Choroid plexus epithelial cell (primary cell): ENCODE data around the gene PSENEN.
A peak's percentile ranks its signal among the peaks of the same experiment; 100 is the strongest.

ENCODE experiments used
- DNase-seq: peaks from one replicate; pipeline ENCODE4 v3.0.0-alpha.2; 2010; ENCODE audit warnings: low read depth
- H3K4me3 ChIP-seq: 2 replicates; pipeline ENCODE4 v1.5.1; 2011; ENCODE audit warnings: low read depth, mild to moderate bottlenecking, control low read depth, low read length, moderate library complexity
- CTCF ChIP-seq: conservative IDR thresholded peaks from 2 replicates; pipeline ENCODE4 v1.5.1; 2011; ENCODE audit warnings: low read depth, mild to moderate bottlenecking, control low read depth, inconsistent platforms, low read length, moderate library complexity

Gene PSENEN

GRCh38 chr19:35715355-35715809 is 30.1 kb upstream of the PSENEN start:
- DNase-seq: no peak
- no peak for TF ChIP-seq CTCF
- H3K4me3 ChIP-seq: no peak overlapping the region

DNA sequence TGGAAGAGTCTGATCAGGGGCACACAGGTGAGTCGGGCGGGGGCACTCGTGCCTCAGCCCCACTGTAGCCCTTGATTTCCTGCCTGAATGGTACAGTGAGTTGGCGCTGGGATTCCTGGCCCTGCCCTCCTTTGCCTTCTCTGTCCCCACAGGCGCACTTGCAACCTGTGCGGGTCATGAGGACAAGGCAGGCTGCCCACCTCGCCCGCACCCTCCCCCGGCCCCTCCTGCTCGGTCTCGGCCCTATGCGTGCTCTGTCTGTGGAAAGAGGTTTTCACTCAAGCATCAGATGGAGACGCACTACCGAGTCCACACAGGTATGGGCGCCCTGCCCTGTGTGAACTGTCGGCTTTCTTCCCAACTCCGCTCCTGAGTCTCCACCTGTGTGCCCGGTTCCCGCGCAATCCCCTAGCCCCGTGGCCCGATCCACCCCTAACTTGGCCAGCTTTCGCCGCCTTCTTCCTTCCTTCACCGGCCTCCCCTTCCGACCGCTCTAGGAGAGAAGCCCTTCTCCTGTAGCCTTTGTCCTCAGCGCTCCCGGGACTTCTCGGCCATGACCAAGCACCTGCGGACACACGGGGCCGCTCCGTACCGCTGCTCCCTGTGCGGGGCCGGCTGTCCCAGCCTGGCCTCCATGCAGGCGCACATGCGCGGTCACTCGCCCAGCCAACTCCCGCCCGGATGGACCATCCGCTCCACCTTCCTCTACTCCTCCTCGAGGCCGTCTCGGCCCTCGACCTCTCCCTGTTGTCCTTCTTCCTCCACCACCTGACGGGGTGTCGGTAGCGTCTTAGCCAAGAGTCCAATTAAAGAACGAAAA is 29.3 kb upstream of the PSENEN start:
- H3K4me3 ChIP-seq: peak overlapping the region; percentile 85
- TF ChIP-seq CTCF: no peak
- peak; percentile 41 for DNase-seq

- H3K4me3 ChIP-seq: peak overlapping the region; percentile 85
- DNase-seq: peak; percentile 97
- peak; percentile 85 for TF ChIP-seq CTCF
Observed at GRCh38 chr19:35716801-35717664, 28.4 kb upstream of the PSENEN start.

- H3K4me3 ChIP-seq: peak within 1 kb of the TSS; percentile 85
- DNase-seq: no peak
- no peak for TF ChIP-seq CTCF
Observed at GRCh38 chr19:35717665-35718344, 27.6 kb upstream of the PSENEN start, which contains the start of gene KMT2B. Gene KMT2B, plus strand, starts transcription at chr19:35718003. Its CDS starts 16 bp downstream, at chr19:35718019.

DNA sequence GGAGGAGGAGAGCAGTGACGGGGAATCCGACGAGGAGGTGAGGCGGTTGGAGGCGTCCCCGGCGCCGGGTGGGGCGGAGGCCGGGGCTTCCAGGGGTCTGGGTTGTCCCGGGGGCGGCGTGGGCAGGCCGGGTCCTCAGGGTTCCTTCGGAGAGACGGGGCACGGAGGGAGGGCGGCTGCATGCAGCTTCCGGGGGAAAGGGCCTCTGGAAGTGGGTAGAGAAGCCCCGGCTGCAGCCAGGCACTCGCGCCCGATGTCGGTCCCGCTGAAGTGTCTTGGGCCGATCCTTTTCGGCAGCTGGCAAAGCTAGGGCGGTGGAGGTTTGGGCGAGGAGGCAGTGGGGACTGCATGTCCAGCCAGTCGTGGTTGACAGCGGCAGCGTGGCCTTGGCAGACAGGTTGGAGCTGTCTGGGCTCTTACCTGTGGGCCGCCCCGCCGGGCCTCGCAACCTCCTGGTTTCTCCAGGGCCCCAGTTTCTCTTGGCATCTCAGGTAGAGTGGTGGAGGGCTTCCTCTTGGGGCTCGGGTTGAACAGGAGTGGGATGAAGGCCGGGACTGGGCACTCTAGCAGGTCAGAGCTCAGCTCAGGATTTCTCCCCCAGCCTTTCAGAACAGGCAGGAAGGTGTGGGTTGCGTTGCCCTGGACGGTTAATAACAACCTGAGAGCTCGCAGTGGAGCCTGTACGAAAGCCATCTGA is 27.0 kb upstream of the PSENEN start:
- no peak for TF ChIP-seq CTCF
- peak; percentile 18 for DNase-seq
- H3K4me3 ChIP-seq: peak overlapping the region; percentile 85
